ENCODE data around the gene MAML3. TPM values are rescaled to one million over a fixed set of nuclear protein-coding genes. Genes with fewer than 3 reads are reported as not detected.
A peak's percentile ranks its signal among the peaks of the same experiment; 100 is the strongest.

MAML3 gene
- total RNA-seq, 6 experiments from 2014 or later = 1.2 to 1.9 (median 1.6) TPM

DNA sequence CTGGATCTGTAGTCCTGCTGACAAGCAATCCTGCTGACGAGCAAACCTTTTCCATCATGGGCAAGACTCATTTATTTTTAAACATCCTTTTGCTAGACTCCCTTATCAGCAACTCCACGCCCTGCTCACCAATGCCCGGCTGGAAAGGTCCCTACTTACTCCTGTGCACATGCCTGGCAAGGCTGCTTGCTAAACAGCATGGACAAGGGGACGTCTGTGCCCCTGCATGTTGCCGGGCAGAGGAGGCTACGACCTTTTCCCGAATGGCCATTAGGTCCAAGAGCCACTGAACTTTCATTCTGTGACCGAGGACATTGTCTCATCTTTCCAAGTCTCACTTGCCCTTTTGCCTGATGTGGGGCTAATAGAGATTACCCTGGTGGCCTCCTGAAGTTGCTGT is 389.8 kb downstream of the MAML3 start:
- Mint-ChIP-seq H3K4me3 (no peak overlapping the region), H3K36me3 (ENCODE audit: low read depth) (no peaks in the 10 kb centered on the region), H3K27ac (no peak overlapping the region), H3K4me1 (ENCODE audit: low read depth) (peaks cover 10% of the 10 kb centered on the region), H3K9me3 (no peaks in the 10 kb centered on the region), H3K27me3 (ENCODE audit: insufficient read depth) (peaks cover 3% of the 10 kb centered on the region)
- TF ChIP-seq CTCF (IDR thresholded peaks at IDR 0.05) = no peak
- DNase-seq = no peak

- no peaks in the 10 kb centered on the region for H3K9me3 Mint-ChIP-seq
- no peak overlapping the region for H3K27ac Mint-ChIP-seq
- DNase-seq = no peak
- no peaks in the 10 kb centered on the region for H3K36me3 Mint-ChIP-seq (ENCODE audit: low read depth)
- no peak for TF ChIP-seq CTCF (IDR thresholded peaks at IDR 0.05)
- H3K4me1 Mint-ChIP-seq (ENCODE audit: low read depth) = peaks cover 10% of the 10 kb centered on the region
- H3K4me3 Mint-ChIP-seq = no peak overlapping the region
- H3K27me3 Mint-ChIP-seq (ENCODE audit: insufficient read depth) = peaks cover 6% of the 10 kb centered on the region
Measured at GRCh38 chr4:139763672-139764071, 390.3 kb downstream of the MAML3 start.

GRCh38 chr4:139763205-139763604 is 390.8 kb downstream of the MAML3 start:
- H3K27me3 Mint-ChIP-seq (ENCODE audit: insufficient read depth) = peaks cover 6% of the 10 kb centered on the region
- no peak overlapping the region for H3K4me3 Mint-ChIP-seq
- H3K27ac Mint-ChIP-seq = no peak overlapping the region
- DNase-seq = no peak
- no peaks in the 10 kb centered on the region for H3K36me3 Mint-ChIP-seq (ENCODE audit: low read depth)
- TF ChIP-seq CTCF (IDR thresholded peaks at IDR 0.05) = no peak
- H3K4me1 Mint-ChIP-seq (ENCODE audit: low read depth) = peaks cover 10% of the 10 kb centered on the region
- H3K9me3 Mint-ChIP-seq = no peaks in the 10 kb centered on the region

DNA sequence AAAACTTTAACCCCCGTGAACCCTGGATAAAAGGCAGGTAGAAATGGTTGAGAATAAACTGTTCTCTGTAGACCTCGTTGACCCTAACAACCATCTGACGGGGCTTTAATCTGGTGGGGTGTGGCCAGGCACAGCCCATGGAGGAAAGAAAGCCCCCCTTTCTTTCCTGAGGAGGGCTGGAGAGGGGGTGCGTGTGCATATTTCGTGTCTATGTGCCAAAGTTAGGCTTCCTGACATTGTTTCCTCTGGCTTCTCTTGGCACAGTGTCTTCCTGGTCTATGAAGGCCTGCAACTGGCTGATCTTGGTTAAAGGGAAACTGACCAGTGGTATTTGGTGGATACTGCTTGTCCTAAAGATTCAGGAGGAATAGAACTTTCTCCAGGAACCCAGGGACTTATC is 391.3 kb downstream of the MAML3 start:
- no peak overlapping the region for H3K4me3 Mint-ChIP-seq
- H3K36me3 Mint-ChIP-seq (ENCODE audit: low read depth) = no peaks in the 10 kb centered on the region
- no peak for TF ChIP-seq CTCF (IDR thresholded peaks at IDR 0.05)
- DNase-seq = no peak
- peaks cover 10% of the 10 kb centered on the region for H3K4me1 Mint-ChIP-seq (ENCODE audit: low read depth)
- H3K27me3 Mint-ChIP-seq (ENCODE audit: insufficient read depth) = peaks cover 9% of the 10 kb centered on the region
- H3K27ac Mint-ChIP-seq = no peak overlapping the region
- no peaks in the 10 kb centered on the region for H3K9me3 Mint-ChIP-seq

- Mint-ChIP-seq H3K4me1 (ENCODE audit: low read depth) (no peaks in the 10 kb centered on the region), H3K9me3 (no peaks in the 10 kb centered on the region), H3K27ac (no peak overlapping the region), H3K4me3 (no peak overlapping the region), H3K36me3 (ENCODE audit: low read depth) (no peaks in the 10 kb centered on the region), H3K27me3 (ENCODE audit: insufficient read depth) (peaks cover 16% of the 10 kb centered on the region)
- TF ChIP-seq CTCF (IDR thresholded peaks at IDR 0.05) = peak; percentile 65
- DNase-seq = peak; percentile 57
Measured at GRCh38 chr4:139761461-139761860, 392.5 kb downstream of the MAML3 start.

DNA sequence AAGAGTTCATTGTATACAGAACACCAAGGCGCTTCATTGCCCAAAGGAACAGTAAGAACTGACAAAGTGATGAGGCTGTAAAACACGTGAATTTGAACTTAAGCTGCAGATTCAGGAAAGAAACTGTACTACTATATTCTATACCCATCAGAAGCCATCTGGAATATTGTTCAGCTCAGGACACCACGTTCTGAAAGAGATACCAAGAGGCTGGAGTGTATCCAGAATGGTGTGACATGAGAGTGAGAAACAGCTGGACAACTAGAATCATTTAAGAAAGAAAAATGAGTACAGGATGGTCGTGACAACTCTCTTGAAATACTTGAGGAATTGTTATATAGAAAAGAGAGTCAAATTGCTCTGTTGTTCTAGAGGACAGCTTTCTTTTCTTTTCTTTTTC is 393.4 kb downstream of the MAML3 start:
- no peak for DNase-seq
- Mint-ChIP-seq H3K9me3 (no peaks in the 10 kb centered on the region), H3K36me3 (ENCODE audit: low read depth) (no peaks in the 10 kb centered on the region), H3K27me3 (ENCODE audit: insufficient read depth) (peaks cover 18% of the 10 kb centered on the region), H3K4me3 (no peak overlapping the region), H3K4me1 (ENCODE audit: low read depth) (no peaks in the 10 kb centered on the region), H3K27ac (no peak overlapping the region)
- no peak for TF ChIP-seq CTCF (IDR thresholded peaks at IDR 0.05)

Measured in HFFc6 (cell line).